B cell (primary cell): ENCODE measurements around the gene WWTR1. TPM values are rescaled to one million over a fixed set of nuclear protein-coding genes. Genes with fewer than 3 reads are reported as not detected.

ENCODE experiments used
- ATAC-seq: fragments of 200-7000 bp; cut with Tn5 transposase; one replicate; pipeline ENCODE4 v1.10.0; 2021; ENCODE audit warnings: low read depth, mild to moderate bottlenecking, moderate number of reproducible peaks, moderate library complexity
- CTCF ChIA-PET: fragments of 350-600 bp; sonication (Branson Sonifier 250); formaldehyde crosslinking; loops from one replicate; lab custom pipeline; 2021; ENCODE audit warnings: antibody characterized with exemption, inconsistent platforms; lab: Charles Lee
- POLR2A ChIA-PET: fragments of 350-600 bp; sonication (Branson Sonifier 250); formaldehyde crosslinking; loops from one replicate; lab custom pipeline; 2021; ENCODE audit warnings: antibody characterized with exemption; lab: Charles Lee
- DNase-seq: peaks from one replicate; pipeline ENCODE4 v3.0.0; 2013
- H2AFZ ChIP-seq: 2 replicates; pipeline ENCODE4 v1.6.1; 2012; ENCODE audit warnings: mild to moderate bottlenecking, low read depth, low read length; ENCODE audit not compliant: insufficient read depth, poor library complexity, severe bottlenecking
- H3K27ac ChIP-seq, 2 donors: 1 replicate in 1 of 2; 2 replicates in 1 of 2; pipeline ENCODE4 v1.5.1; 2012 to 2013; ENCODE audit warnings: low read length in 2 of 2, mild to moderate bottlenecking in 2 of 2, moderate library complexity in 1 of 2
- H3K27me3 ChIP-seq, 4 experiments: fragments of 200-600 bp in 1 of 4; sonication (generic) in 1 of 4; replicated peaks in 1 of 4; 1 replicate in 2 of 4; 2 replicates in 2 of 4; pipeline versions ENCODE4 v1.6.1 to v1.7.0; 2013 to 2016; ENCODE audit warnings: low read length in 3 of 4, mild to moderate bottlenecking in 2 of 4, mixed read lengths in 1 of 4, moderate library complexity in 1 of 4; ENCODE audit not compliant: insufficient read depth in 4 of 4, control insufficient read depth in 3 of 4; ENCODE audit errors: control extremely low read depth in 1 of 4
- H3K36me3 ChIP-seq, 2 experiments: replicated peaks in 1 of 2; 1 replicate in 1 of 2; 2 replicates in 1 of 2; pipeline versions ENCODE4 v1.6.1 to v1.7.1; 2013; ENCODE audit warnings: low read length in 1 of 2; ENCODE audit not compliant: insufficient read depth in 2 of 2, control insufficient read depth in 1 of 2; ENCODE audit errors: control extremely low read depth in 1 of 2, extremely low read depth in 1 of 2
- H3K4me1 ChIP-seq, 2 donors: fragments of 200-600 bp in 1 of 2; sonication (generic) in 1 of 2; 1 replicate in 1 of 2; 2 replicates in 1 of 2; pipeline versions ENCODE4 v1.5.1 to v1.6.1; 2013 to 2017; ENCODE audit warnings: low read length in 2 of 2; ENCODE audit not compliant: control insufficient read depth in 2 of 2, insufficient read depth in 2 of 2
- H3K4me2 ChIP-seq: replicated peaks from 2 replicates; pipeline ENCODE3; 2012; ENCODE audit warnings: mild to moderate bottlenecking, low read depth, low read length; ENCODE audit not compliant: poor library complexity, severe bottlenecking
- H3K4me3 ChIP-seq, 5 experiments: fragments of 200-600 bp in 1 of 5; sonication (generic) in 1 of 5; 1 replicate in 3 of 5; 2 replicates in 2 of 5; pipeline versions ENCODE4 v1.5.1 to v1.7.0; 2011 to 2016; ENCODE audit warnings: low read length in 4 of 5, mild to moderate bottlenecking in 4 of 5, low read depth in 2 of 5, control low read depth in 1 of 5, moderate library complexity in 1 of 5; ENCODE audit not compliant: insufficient read depth in 1 of 5; ENCODE audit errors: control extremely low read depth in 1 of 5, extremely low read depth in 1 of 5
- H3K79me2 ChIP-seq: fragments of 200-600 bp; sonication (generic); one replicate; pipeline ENCODE4 v1.6.0; 2016; ENCODE audit warnings: low read length; ENCODE audit not compliant: control insufficient read depth, insufficient read depth
- H3K9ac ChIP-seq: fragments of 200-600 bp; sonication (generic); 2 replicates; pipeline ENCODE4 v1.6.1; 2017; ENCODE audit warnings: mild to moderate bottlenecking, low read length, moderate library complexity
- H3K9me3 ChIP-seq, 3 donors: one replicate each; pipeline versions ENCODE4 v1.6.1 to v1.7.1; 2013; ENCODE audit warnings: low read length in 2 of 3; ENCODE audit not compliant: control insufficient read depth in 2 of 3, insufficient read depth in 1 of 3; ENCODE audit errors: control extremely low read depth in 1 of 3
- H4K20me1 ChIP-seq: 2 replicates; pipeline ENCODE4 v1.6.0; 2012; ENCODE audit warnings: mild to moderate bottlenecking, low read length; ENCODE audit not compliant: insufficient read depth, control insufficient read depth, poor library complexity, severe bottlenecking
- H3K27ac Mint-ChIP-seq: one replicate; pipeline ENCODE4 v1.8.0; 2021; ENCODE audit warnings: mixed read lengths
- H3K27me3 Mint-ChIP-seq: one replicate; pipeline ENCODE4 v1.8.0; 2021; ENCODE audit warnings: mixed read lengths
- H3K4me1 Mint-ChIP-seq: one replicate; pipeline ENCODE4 v1.8.0; 2021; ENCODE audit warnings: mixed read lengths
- H3K4me3 Mint-ChIP-seq: one replicate; pipeline ENCODE4 v1.8.0; 2021; ENCODE audit warnings: mixed read lengths
- H3K9me3 Mint-ChIP-seq: one replicate; pipeline ENCODE4 v1.8.0; 2022; ENCODE audit warnings: mixed read lengths; ENCODE audit not compliant: insufficient read depth
- CTCF ChIP-seq: fragments of 200-600 bp; IDR thresholded peaks from one replicate; pipeline ENCODE4 v1.8.0; 2022; ENCODE audit warnings: antibody characterized with exemption, mild to moderate bottlenecking
- EZH2 ChIP-seq: IDR thresholded peaks from 2 replicates; pipeline ENCODE4 v1.6.1; 2012; ENCODE audit warnings: borderline replicate concordance, low read depth, mild to moderate bottlenecking, moderate library complexity, low read length; ENCODE audit not compliant: insufficient read depth, poor library complexity, severe bottlenecking
- WGBS: methylation state at CpG from one replicate; pipeline ENCODE4 v1.1.5; 2013; ENCODE audit warnings: missing lambda C conversion rate; ENCODE audit not compliant: insufficient coverage; 5-methylcytosine and 5-hydroxymethylcytosine counted together
- intact Hi-C: fragments of 100-400 bp; cut with micrococcal nuclease; formaldehyde crosslinking; loops from one replicate; pipeline ENCODE4 v1.10.0; 2022
- polyA plus RNA-seq: library from polyadenylated mRNA; depleted of rRNA; stranded (reverse); fragments of >200 nt; gene quantifications from 2 replicates; pipeline ENCODE4 v1.2.3, GENCODE V29; 2012
- total RNA-seq, 2 donors: library from RNA; stranded (reverse); fragments of 120-200 nt in 1 of 2; gene quantifications; 1 replicate in 1 of 2; 2 replicates in 1 of 2; pipeline versions ENCODE4 v1.2.3 to v1.2.4, GENCODE V29; 2013 to 2022

The WWTR1 gene
- total and polyA plus RNA-seq, 2 donors (not counting 1 experiment from before 2014, with no cell fraction given), result 0.79 to 2.3 TPM

- H4K20me1 ChIP-seq, result no peaks in the 10 kb centered on the region
- Mint-ChIP-seq H3K27me3 (no peaks in the 10 kb centered on the region), H3K9me3 (no peaks in the 10 kb centered on the region), H3K4me3 (no peak overlapping the region), H3K4me1 (no peaks in the 10 kb centered on the region), H3K27ac (no peak overlapping the region)
- no peak overlapping the region for H3K4me2 ChIP-seq
- ChIA-PET CTCF (no interaction called here), POLR2A (no interaction called here)
- no peaks in the 10 kb centered on the region for H3K36me3 ChIP-seq
- intact Hi-C loops, result loop anchor here (10.0 kb wide), 1 partner anchor 357 kb away; the partner anchor contains the start of gene HPS3
- ATAC-seq, result no peak
- no peak for TF ChIP-seq CTCF
- no peak for TF ChIP-seq EZH2
- no peaks in the 10 kb centered on the region for H3K9me3 ChIP-seq
- no peak overlapping the region for H3K9ac ChIP-seq
- H3K27ac ChIP-seq, result no peak overlapping the region
- H3K4me3 ChIP-seq, result no peak overlapping the region
- H2AFZ ChIP-seq, result no peak overlapping the region
- no peaks in the 10 kb centered on the region for H3K4me1 ChIP-seq
- no CpG with 5 or more reads among the region's 2 CpGs for WGBS
- H3K27me3 ChIP-seq, result no peaks in the 10 kb centered on the region
- no peak for DNase-seq
- no peaks in the 10 kb centered on the region for H3K79me2 ChIP-seq
Observed at GRCh38 chr3:149481491-149481890, 176.3 kb downstream of the WWTR1 start.

GRCh38 chr3:149481056-149481455, 176.8 kb downstream of the WWTR1 start:
- Histone ChIP-seq H3K4me1 (no peaks in the 10 kb centered on the region), H3K27me3 (no peaks in the 10 kb centered on the region), H3K4me3 (no peak overlapping the region), H3K27ac (no peak overlapping the region), H2AFZ (no peak overlapping the region), H3K9me3 (no peaks in the 10 kb centered on the region), H3K36me3 (no peaks in the 10 kb centered on the region), H4K20me1 (no peaks in the 10 kb centered on the region), H3K79me2 (no peaks in the 10 kb centered on the region), H3K9ac (no peak overlapping the region), H3K4me2 (no peak overlapping the region)
- POLR2A ChIA-PET, result no interaction called here
- no peak overlapping the region for H3K4me3 Mint-ChIP-seq
- DNase-seq (no peak), ATAC-seq (no peak)
- TF ChIP-seq EZH2 (no peak), CTCF (no peak)
- H3K4me1 Mint-ChIP-seq, result no peaks in the 10 kb centered on the region
- no peaks in the 10 kb centered on the region for H3K9me3 Mint-ChIP-seq
- intact Hi-C loops, result loop anchor here (10.0 kb wide), 1 partner anchor 356 kb away; the partner anchor contains the start of gene HPS3
- CTCF ChIA-PET, result no interaction called here
- H3K27ac Mint-ChIP-seq, result no peak overlapping the region
- no peaks in the 10 kb centered on the region for H3K27me3 Mint-ChIP-seq
- WGBS, result no CpG with 5 or more reads among the region's 3 CpGs
